GM12878 (cell line): ENCODE measurements around the gene P2RX4.

Experiments
- ATF7 ChIP-seq: fragments of 450-650 bp; IDR thresholded peaks from 2 replicates; pipeline ENCODE4 v1.6.1; 2016; ENCODE audit warnings: low read depth, mild to moderate bottlenecking
- BCL11A ChIP-seq: IDR thresholded peaks from 2 replicates; pipeline ENCODE4 v1.6.1; 2011; ENCODE audit warnings: low read depth, low read length
- E2F4 ChIP-seq: IDR thresholded peaks from 2 replicates; pipeline ENCODE4 v1.6.1; 2012; ENCODE audit warnings: low read depth, low read length, improper control_type of control experiment
- EGR1 ChIP-seq, 2 experiments: IDR thresholded peaks; 1 replicate in 1 of 2; 2 replicates in 1 of 2; pipeline ENCODE4 v1.6.1; 2011 to 2012; ENCODE audit warnings: low read depth in 2 of 2, low read length in 2 of 2, borderline replicate concordance in 1 of 2, mild to moderate bottlenecking in 1 of 2, moderate library complexity in 1 of 2
- JUND ChIP-seq: IDR thresholded peaks from 2 replicates; pipeline ENCODE4 v1.6.1; 2012; ENCODE audit warnings: low read depth, mild to moderate bottlenecking, low read length, improper control_type of control experiment, moderate library complexity
- MAX ChIP-seq: IDR thresholded peaks from 2 replicates; pipeline ENCODE4 v1.6.1; 2012; ENCODE audit warnings: low read depth, low read length, improper control_type of control experiment
- PKNOX1 ChIP-seq: fragments of 450-650 bp; IDR thresholded peaks from 2 replicates; pipeline ENCODE4 v1.6.1; 2016; ENCODE audit warnings: mild to moderate bottlenecking
- RAD51 ChIP-seq: fragments of 450-650 bp; IDR thresholded peaks from 2 replicates; pipeline ENCODE4 v1.6.1; 2016; ENCODE audit warnings: moderate library complexity, mild to moderate bottlenecking, inconsistent platforms
- REST ChIP-seq: IDR thresholded peaks from 2 replicates; pipeline ENCODE4 v1.6.1; 2012; ENCODE audit warnings: mild to moderate bottlenecking, low read depth, low read length
- RFX5 ChIP-seq: IDR thresholded peaks from 2 replicates; pipeline ENCODE4 v1.6.1; 2011; ENCODE audit warnings: low read depth, low read length, improper control_type of control experiment
- YBX1 ChIP-seq: fragments of 450-650 bp; IDR thresholded peaks from 2 replicates; pipeline ENCODE4 v1.6.1; 2016; ENCODE audit warnings: antibody characterized with exemption

GRCh38 chr12:121236776-121237175 lies 26.8 kb downstream of the P2RX4 start:
- no peak for TF ChIP-seq RFX5
- TF ChIP-seq PKNOX1 = no peak
- no peak for TF ChIP-seq E2F4
- TF ChIP-seq MAX = no peak
- TF ChIP-seq BCL11A = no peak
- TF ChIP-seq YBX1 = no peak
- no peak for TF ChIP-seq REST
- TF ChIP-seq JUND = no peak
- TF ChIP-seq EGR1 (IDR thresholded peaks at IDR 0.05; ENCODE audit: borderline replicate concordance in 1 of 2, low read depth in 2 of 2, low read length in 2 of 2) = no peak
- no peak for TF ChIP-seq ATF7
- no peak for TF ChIP-seq RAD51
